MCF 10A (cell line): ENCODE results near the gene GABBR1. TPM values are rescaled to one million over a fixed set of nuclear protein-coding genes. Genes with fewer than 3 reads are reported as not detected.
"Not testable (repeated sequence)": the region's sequence is repeated elsewhere in the genome, so short reads cannot be mapped to it uniquely, and the experiment has no call there.

Source experiments
- BruUV-seq: library from RNA; stranded (reverse); fragments of 400-500 nt; replicated peaks from 2 replicates; lab custom pipeline; 2021; lab: Mats Ljungman, UMichigan
- CTCF ChIA-PET: fragments of 300-600 bp; sonication (Branson Sonifier 250); formaldehyde crosslinking; extraction: SDS; loops from one replicate; lab custom pipeline; 2021; ENCODE audit warnings: antibody characterized with exemption, inconsistent platforms; lab: Yijun Ruan, JAX
- POLR2A ChIA-PET: fragments of 300-600, 350-650 bp; sonication (Branson Sonifier 250); formaldehyde crosslinking; extraction: SDS; loops from one replicate; lab custom pipeline; 2020; ENCODE audit warnings: antibody characterized with exemption, inconsistent platforms; lab: Yijun Ruan, JAX
- DNase-seq: peaks from one replicate; pipeline ENCODE4 v3.0.0-alpha.2; 2018; ENCODE audit not compliant: unreplicated experiment
- H3K27ac Mint-ChIP-seq: one replicate; pipeline ENCODE4 v1.8.0; 2022; ENCODE audit warnings: mild to moderate bottlenecking, low read depth, mixed read lengths; ENCODE audit not compliant: unreplicated experiment
- H3K27me3 Mint-ChIP-seq: one replicate; pipeline ENCODE4 v1.8.0; 2022; ENCODE audit warnings: mixed read lengths; ENCODE audit not compliant: insufficient read depth, unreplicated experiment
- H3K36me3 Mint-ChIP-seq: one replicate; pipeline ENCODE4 v1.8.0; 2022; ENCODE audit warnings: mild to moderate bottlenecking, moderate library complexity, mixed read lengths; ENCODE audit not compliant: insufficient read depth, unreplicated experiment
- H3K4me1 Mint-ChIP-seq: one replicate; pipeline ENCODE4 v1.8.0; 2022; ENCODE audit warnings: mixed read lengths; ENCODE audit not compliant: insufficient read depth, unreplicated experiment
- H3K4me3 Mint-ChIP-seq: one replicate; pipeline ENCODE4 v1.8.0; 2022; ENCODE audit warnings: mild to moderate bottlenecking, moderate library complexity, mixed read lengths; ENCODE audit not compliant: unreplicated experiment
- H3K9me3 Mint-ChIP-seq: one replicate; pipeline ENCODE4 v1.8.0; 2022; ENCODE audit warnings: mixed read lengths; ENCODE audit not compliant: unreplicated experiment
- intact Hi-C: fragments of 100-400 bp; cut with micrococcal nuclease; formaldehyde crosslinking; loops from 2 replicates; pipeline ENCODE4 v1.14.1; 2022
- total RNA-seq: library from RNA; stranded (reverse); gene quantifications from 2 replicates; pipeline ENCODE4 v1.2.3, GENCODE V29; 2022
- TF ChIP-seq, protein P1 (sequence below): fragments of 200-600 bp; IDR thresholded peaks from one replicate; pipeline ENCODE4 v1.8.0; 2022; ENCODE audit warnings: antibody characterized with exemption, mild to moderate bottlenecking; ENCODE audit not compliant: unreplicated experiment

GABBR1 gene
- total RNA-seq, 1 experiment from 2014 or later, result 38.8 TPM

DNA sequence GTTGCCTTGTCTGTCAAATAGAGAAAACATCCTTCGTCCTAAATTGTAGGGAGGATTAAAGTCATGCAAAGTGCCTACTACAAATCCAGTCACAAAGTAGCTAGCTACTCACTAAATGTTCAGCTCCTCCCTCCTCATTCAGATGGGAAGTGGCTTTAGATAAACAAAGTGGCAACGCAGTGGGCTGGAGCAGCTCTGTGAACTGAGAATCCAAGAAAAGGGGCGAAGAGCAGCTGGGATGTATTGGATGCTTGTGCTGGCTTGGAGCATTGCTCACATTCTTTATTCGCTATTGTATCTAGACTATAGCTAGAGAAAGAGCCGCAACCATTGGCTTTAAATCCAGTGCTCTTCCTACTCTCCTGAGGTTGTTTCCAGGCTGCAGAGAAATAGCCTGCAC lies 34.2 kb upstream of the GABBR1 start:
- no peaks in the 10 kb centered on the region for H3K36me3 Mint-ChIP-seq
- H3K4me3 Mint-ChIP-seq, result no peak overlapping the region
- POLR2A ChIA-PET, result interaction anchor here (2.8 kb wide), 1 partner anchor 10 kb away, joined by 11 read pairs; no protein-coding TSS in a partner anchor
- TF ChIP-seq, protein P1, sequence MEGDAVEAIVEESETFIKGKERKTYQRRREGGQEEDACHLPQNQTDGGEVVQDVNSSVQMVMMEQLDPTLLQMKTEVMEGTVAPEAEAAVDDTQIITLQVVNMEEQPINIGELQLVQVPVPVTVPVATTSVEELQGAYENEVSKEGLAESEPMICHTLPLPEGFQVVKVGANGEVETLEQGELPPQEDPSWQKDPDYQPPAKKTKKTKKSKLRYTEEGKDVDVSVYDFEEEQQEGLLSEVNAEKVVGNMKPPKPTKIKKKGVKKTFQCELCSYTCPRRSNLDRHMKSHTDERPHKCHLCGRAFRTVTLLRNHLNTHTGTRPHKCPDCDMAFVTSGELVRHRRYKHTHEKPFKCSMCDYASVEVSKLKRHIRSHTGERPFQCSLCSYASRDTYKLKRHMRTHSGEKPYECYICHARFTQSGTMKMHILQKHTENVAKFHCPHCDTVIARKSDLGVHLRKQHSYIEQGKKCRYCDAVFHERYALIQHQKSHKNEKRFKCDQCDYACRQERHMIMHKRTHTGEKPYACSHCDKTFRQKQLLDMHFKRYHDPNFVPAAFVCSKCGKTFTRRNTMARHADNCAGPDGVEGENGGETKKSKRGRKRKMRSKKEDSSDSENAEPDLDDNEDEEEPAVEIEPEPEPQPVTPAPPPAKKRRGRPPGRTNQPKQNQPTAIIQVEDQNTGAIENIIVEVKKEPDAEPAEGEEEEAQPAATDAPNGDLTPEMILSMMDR, result no peak
- H3K27me3 Mint-ChIP-seq, result no peaks in the 10 kb centered on the region
- H3K4me1 Mint-ChIP-seq, result no peaks in the 10 kb centered on the region
- no peak overlapping the region for H3K27ac Mint-ChIP-seq
- CTCF ChIA-PET, result interaction anchor here (1.1 to 9.5 kb wide), 3 partner anchors 11 to 41 kb away, joined by 3 to 256 read pairs (median 4); no protein-coding TSS in a partner anchor
- intact Hi-C loops, result no loop called here
- BruUV-seq, result no TSS peak
- H3K9me3 Mint-ChIP-seq, result no peaks in the 10 kb centered on the region
- DNase-seq, result no peak

DNA sequence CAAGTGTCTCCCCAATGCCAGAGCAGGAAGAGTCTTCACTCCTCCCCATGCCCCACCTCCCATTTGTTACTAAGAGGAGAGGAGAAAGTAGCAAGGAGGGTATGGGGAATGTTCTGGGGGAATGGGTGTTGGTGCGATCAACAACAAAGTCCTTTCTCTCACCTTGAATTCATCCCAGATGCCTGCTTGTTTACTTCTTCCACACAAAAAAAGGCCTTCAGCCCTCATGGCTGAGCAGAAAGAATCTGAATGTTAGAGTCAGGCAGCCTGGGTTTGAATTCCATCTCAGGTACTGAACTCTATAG lies 33.8 kb upstream of the GABBR1 start:
- intact Hi-C loops, result no loop called here
- ChIA-PET CTCF (interaction anchor here (0.9 to 9.5 kb wide), 5 partner anchors 10 to 42 kb away, joined by 3 to 256 read pairs (median 4); partner anchors contain the start of gene MOG), POLR2A (interaction anchor here (2.8 kb wide), 1 partner anchor 10 kb away, joined by 11 read pairs; no protein-coding TSS in a partner anchor)
- Mint-ChIP-seq H3K36me3 (no peaks in the 10 kb centered on the region), H3K4me1 (no peaks in the 10 kb centered on the region), H3K27me3 (no peaks in the 10 kb centered on the region), H3K4me3 (no peak overlapping the region), H3K27ac (no peak overlapping the region), H3K9me3 (no peaks in the 10 kb centered on the region)
- no TSS peak for BruUV-seq
- DNase-seq, result no peak
- TF ChIP-seq, protein P1, result no peak

DNA sequence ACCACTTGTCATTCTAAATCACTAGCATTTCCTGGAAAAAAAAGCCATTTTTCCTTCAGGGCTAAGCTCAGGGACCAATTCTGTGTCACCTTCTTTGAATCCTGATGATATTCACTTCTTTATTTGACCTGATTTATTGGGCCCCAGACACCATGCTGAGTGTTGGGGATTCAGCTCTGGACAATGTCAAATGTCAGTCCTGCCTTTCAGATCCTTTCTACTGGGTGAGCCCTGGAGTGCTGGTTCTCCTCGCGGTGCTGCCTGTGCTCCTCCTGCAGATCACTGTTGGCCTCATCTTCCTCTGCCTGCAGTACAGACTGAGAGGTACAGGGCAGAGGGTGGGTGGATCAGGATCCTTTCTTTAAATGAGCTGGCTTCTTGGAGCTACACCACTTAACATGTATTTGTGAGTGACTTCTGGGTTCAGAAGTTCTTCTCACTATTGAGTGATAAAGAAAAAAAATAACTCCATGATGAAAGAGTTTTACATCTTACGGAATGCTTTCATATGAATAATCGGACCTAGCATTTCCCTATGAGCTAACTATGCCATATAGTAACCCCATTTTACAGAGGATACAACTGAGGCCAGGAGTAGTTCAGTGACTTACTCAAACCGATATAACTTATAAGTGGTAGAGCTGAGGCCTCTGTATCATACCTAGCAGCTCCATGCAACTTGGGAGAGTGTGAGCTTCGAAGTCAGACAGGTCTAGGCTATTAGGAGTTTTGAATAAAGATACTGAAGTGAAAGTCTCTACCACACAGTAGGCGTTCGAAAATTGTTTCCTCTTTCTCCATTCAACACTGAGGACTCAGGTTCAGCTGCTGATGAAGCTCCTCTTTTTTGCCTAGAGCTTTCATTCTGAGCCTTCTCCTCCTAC lies 33.2 kb upstream of the GABBR1 start:
- intact Hi-C loops, result no loop called here
- no peak for DNase-seq
- POLR2A ChIA-PET, result interaction anchor here (1.1 to 2.8 kb wide), 3 partner anchors 11 to 16 kb away, joined by 4 to 11 read pairs (median 4); no protein-coding TSS in a partner anchor
- no peaks in the 10 kb centered on the region for H3K4me1 Mint-ChIP-seq
- H3K36me3 Mint-ChIP-seq, result no peaks in the 10 kb centered on the region
- H3K27ac Mint-ChIP-seq, result no peak overlapping the region
- TF ChIP-seq, protein P1, result no peak
- H3K4me3 Mint-ChIP-seq, result no peak overlapping the region
- H3K9me3 Mint-ChIP-seq, result no peaks in the 10 kb centered on the region
- no TSS peak for BruUV-seq
- no peaks in the 10 kb centered on the region for H3K27me3 Mint-ChIP-seq
- CTCF ChIA-PET, result interaction anchor here (0.9 to 9.5 kb wide), 6 partner anchors 9 to 42 kb away, joined by 3 to 256 read pairs (median 5); partner anchors contain the start of gene MOG

DNA sequence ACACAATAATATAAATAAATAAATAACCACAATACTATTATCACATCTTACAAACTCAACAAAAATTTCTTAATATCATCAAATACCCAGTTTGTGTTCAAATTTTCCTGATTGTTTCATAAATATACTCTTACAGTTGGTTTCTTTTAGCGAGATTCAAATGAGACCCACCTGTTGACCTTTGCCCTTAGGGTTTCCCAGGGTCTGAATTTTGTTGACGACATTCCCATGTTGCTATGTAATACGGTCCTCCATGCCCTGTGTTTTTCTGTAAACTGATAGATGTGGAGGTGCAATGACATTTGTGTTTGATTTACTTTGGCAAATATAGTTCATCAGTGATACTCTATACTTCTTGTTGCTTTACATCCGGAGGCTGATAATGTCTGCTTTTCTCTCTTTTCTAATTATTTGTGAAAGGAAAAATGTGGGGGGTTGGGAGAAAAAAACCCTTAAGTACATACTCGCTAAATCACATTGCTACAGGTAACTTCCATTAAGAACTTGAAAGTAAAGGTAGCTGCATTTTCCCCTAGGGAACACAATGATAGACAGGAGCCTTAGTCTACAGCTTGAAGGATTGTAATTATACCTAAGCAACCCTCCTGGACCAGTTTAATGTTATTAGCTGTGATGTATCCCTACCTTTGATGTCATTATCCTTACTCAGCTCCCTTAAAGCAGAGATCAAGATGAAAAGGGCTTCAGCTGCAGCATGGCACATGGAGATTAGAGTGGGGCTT lies 30.5 kb upstream of the GABBR1 start:
- Mint-ChIP-seq H3K36me3 (no peaks in the 10 kb centered on the region), H3K9me3 (no peaks in the 10 kb centered on the region), H3K4me1 (no peaks in the 10 kb centered on the region), H3K27ac (no peak overlapping the region), H3K4me3 (no peak overlapping the region), H3K27me3 (no peaks in the 10 kb centered on the region)
- TF ChIP-seq, protein P1, result no peak
- CTCF ChIA-PET, result interaction anchor here (0.8 to 9.5 kb wide), 3 partner anchors 12 to 33 kb away, joined by 3 to 256 read pairs (median 6); no protein-coding TSS in a partner anchor
- no TSS peak for BruUV-seq
- intact Hi-C loops, result no loop called here
- POLR2A ChIA-PET, result interaction anchor here (0.5 to 1.5 kb wide), 4 partner anchors 10 to 55 kb away, joined by 3 to 7 read pairs (median 4); no protein-coding TSS in a partner anchor
- DNase-seq, result no peak

DNA sequence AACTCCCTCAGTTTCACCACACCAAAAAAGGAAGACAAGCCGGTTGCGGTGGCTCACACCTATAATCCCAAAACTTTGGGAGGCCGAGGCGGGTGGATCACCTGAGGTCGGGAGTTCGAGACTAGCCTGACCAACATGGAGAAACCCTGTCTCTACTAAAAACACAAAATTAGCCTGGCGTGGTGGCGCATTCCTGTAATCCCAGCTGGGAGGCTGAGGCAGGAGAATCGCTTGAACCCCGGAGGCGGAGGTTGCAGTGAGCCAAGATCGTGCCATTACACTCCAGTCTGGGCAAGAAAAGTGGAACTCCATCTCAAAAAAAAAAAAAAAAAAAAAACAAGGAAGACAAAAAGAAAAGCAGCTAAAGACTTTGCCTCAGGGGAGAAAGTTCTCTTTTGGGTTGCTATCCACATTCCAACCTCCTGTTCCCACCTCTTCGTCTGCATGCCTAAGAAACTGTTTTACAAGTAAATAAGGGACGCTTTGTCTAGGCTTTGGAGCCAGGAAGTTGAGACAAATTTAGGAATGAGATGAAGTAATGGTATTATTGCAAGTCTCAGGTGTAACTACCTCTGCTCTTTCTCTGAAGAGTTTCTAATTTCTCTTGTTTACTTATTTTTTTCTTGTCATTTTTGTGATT lies 28.6 kb upstream of the GABBR1 start:
- intact Hi-C loops, H3K36me3 Mint-ChIP-seq, H3K4me3 Mint-ChIP-seq, H3K4me1 Mint-ChIP-seq, H3K27ac Mint-ChIP-seq, BruUV-seq, H3K9me3 Mint-ChIP-seq, H3K27me3 Mint-ChIP-seq: not testable (repeated sequence)
- ChIA-PET POLR2A (interaction anchor here (0.7 to 1.7 kb wide), 5 partner anchors 12 to 700 kb away, joined by 3 to 11 read pairs (median 3); no protein-coding TSS in a partner anchor), CTCF (interaction anchor here (0.6 to 9.5 kb wide), 4 partner anchors 10 to 1451 kb away, joined by 3 to 256 read pairs (median 6); no protein-coding TSS in a partner anchor)
- peak; percentile 32 for DNase-seq
